Measurements from ENCODE around the gene RNH1.

The RNH1 gene

DNA sequence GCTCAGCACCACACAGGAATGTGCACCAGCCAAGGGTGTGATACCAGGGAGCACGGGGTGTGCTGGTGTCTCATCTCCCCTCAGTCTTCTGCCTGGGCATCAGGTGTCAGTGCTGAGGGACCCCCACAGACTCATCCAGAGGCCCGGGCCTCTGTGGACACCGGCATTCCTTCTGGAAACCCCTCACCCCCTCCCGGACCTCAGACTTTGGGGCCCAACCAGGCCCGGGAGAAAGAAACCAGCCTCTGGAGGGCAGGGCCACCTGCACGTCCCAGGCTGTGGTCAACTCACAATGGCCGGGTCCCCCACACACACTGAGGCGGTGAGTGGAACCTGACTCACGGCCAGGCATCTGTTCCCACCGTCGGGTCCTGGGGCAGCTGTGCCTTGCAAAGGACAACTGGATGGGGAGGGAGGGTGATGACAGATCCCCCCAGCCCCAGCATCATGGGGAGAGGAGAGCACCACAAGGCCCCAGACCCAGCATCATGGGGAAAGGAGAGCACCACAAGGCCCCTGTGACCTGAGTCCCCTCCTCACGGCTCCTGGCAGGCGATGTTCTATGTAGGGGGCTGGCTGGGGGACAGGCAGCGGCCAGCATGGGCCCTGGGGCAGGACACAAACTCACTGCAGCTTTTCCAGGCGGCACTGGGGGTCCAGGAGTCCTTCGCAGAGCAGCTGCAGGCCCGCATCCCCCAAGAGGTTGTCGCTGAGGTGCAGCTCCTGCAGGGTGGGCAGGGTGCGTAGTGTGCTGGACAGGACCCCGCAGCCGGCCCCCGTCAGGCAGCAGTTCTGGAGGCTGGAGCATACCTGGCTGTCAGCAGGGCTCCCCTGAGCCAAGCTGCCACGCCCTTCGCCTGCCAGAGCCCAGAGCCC, 7.6 kb downstream of the RNH1 start:
- DNase-seq (ENCODE audit: low read depth in 2 of 2): no peak

DNA sequence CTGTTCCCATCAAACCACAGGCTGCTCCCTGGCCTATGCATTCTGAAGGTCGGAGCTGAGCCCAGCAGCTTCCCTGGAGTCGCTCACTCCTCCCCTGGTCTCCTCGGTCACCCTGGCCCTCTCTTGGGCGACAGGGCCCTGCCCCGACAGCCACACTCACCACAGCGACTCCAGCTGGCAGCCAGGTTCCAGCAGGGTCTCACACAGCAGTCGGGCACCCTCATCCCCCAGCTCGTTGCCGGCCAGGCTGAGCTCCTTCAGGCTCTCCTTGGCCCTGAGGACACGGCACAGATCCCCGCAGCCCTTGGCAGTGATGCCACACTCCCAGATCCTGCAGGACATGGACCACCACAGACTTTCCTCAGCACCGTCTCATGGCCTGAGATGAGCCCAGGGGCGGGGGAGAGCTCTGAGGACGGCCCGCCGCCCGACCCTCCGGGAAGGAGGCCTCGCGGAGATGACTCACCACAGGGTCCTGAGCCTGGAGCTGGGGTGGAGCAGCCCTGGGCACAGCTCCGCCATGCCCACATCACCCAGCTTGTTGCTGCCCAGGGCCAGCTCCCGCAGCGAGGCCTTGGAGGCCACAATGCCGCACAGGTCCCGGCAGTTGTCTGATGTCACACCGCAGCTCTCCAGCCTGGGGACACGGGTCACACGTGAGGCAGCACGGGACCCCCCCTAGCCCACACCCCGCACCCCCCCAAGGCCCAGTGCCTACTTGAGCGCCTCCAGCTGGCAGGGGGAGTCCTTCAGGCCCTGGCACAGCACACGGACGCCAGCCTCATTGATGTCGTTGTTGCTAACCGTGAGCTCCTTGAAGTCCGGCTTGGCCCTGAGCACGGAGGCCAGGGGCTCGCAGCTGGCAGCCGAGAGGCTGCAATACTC, 8.5 kb downstream of the RNH1 start:
- DNase-seq (ENCODE audit: low read depth in 2 of 2): no peak

DNA sequence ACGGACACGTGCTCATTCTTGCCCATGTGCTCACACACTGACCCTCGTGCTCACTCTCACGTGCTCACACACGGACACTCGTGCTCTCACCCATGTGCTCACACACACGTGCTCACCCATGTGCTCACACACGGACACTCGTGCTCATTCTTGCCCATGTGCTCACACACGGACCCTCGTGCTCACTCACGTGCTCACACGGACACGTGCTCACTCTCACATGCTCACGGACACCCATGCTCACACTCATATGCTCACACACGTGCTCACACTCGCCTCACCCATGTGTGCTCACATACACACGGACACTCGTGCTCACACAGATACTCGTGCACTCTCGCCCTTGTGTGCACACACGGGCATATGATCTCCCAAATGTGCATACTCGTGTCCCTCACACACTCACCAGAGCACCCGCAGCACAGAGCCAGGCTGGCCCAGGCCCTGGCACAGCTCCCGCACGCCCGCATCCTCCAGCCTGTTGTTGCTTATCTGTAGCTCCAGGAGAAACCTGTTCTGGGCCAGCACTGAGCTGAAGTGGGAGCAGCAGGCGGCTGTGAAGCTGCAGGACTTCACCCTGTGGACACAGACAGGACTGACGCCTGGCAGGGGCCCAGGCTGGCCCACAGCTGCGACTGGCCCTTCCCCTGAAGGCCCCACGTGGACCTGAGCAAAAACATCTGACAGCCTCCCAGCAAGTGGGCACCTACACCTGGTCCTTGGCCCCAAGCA, 9.3 kb downstream of the RNH1 start:
- no peak for DNase-seq (ENCODE audit: low read depth in 2 of 2)

DNA sequence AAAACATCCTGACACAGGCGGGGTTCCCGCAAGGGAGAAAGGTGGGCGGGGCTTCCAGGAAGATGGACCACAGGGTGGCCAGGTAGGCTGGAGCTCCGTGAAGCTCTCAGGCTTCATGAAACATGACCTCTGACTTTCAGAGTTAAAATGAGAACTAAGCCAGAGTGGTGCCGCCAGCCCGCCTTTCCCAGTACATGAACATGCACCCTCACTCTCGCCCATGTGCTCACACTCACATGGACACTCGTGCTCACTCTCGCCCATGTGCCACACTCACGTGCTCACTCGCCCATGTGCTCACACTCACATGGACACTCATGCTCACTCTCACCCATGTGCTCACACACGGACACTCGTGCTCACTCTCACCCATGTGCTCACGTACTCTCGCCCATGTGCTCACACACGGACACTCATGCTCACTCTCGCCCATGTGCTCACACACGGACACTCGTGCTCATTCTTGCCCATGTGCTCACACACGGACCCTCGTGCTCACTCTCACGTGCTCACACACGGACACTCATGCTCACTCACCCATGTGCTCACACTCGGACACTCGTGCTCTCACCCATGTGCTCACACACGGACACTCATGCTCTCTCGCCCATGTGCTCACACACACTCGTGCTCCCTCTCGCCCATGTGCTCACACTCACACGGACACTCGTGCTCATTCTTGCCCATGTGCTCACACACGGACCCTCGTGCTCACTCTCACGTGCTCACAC, 10.0 kb downstream of the RNH1 start:
- DNase-seq (ENCODE audit: low read depth in 2 of 2): no peak

DNA sequence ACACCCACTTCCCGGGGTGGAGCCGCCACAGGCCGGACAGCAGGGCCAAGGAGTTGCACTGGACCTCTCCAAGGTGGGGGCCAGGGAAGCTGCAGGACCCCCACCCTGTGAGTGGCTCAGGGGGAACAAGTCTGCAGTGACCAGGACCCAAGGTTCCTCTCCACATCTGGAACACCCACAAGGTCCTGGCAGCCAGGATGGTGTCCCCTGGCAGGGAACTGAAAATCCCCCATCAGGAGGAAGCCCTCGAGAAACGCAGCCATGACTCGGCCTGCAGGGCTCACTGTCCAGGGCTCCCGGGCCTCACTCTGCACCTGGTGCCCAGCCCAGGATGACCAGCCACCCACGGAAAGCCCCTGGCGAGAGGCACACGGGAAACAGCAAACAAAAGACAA, 11.5 kb downstream of the RNH1 start:
- no peak for DNase-seq (ENCODE audit: low read depth in 2 of 2)

GRCh38 chr11:494761-495536, 12.1 kb downstream of the RNH1 start:
- no peak for DNase-seq (ENCODE audit: low read depth in 2 of 2)

DNA sequence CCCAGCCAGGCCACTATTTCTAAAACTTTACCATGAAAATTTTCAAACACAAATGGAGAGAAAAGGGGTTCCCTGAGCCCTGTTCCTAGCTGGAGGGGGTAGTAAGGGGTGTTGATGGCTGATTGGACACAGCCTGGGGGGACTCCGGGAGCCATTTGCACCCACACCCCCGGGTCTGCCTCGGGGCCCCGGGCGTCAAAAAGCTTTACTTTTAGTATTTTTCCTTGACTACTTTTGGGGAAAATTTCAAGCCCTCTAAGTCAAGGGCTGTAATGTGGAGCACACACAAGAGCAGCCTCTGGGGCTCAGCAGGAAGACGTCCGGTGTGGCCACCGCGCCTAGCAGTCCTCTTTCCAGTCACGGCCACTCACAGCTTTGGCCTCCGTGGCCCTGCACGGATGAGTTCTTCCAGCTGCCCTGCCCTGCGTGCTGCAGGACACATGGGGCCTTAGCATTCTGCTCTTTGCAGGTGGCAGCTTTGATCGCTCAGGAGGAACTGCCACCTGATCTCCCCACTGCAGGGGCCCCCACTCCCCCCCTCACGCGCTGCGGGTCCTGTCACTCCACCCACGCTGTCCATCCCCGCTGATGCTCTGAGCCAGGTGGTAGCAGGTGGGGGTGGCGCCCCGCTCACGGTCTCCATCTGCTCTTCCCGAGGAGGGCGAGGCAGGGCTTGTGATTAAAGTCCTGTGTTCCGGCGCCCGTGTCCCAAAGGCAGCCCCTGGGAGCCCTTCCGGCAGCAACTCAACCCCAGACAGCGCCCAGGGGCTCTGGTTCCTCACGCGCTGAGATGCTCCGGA, 14.4 kb downstream of the RNH1 start:
- DNase-seq (ENCODE audit: low read depth in 2 of 2): no peak

- DNase-seq (ENCODE audit: low read depth in 2 of 2): no peak
These were observed 15.7 kb downstream of the RNH1 start for GRCh38 chr11:491358-491757.

DNA sequence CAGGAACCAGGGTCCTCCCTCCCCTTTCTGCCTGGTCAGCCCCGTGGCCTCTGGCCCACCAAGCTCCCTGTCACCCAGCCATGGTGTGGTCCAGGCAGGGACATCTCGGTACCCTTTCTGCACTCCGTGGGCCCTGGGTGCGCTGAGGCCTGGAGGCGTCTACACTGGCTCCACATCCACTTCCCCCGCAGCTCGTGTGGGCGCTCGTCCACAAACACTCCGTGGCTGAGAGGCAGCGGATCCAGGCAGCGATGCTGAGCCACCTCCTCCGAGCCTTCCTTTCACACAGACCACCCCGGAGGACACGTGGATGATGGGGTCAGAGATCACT, 16.1 kb downstream of the RNH1 start:
- no peak for DNase-seq (ENCODE audit: low read depth in 2 of 2)

GRCh38 chr11:490186-490929, 16.7 kb downstream of the RNH1 start:
- DNase-seq (ENCODE audit: low read depth in 2 of 2): no peak

- no peak for DNase-seq (ENCODE audit: low read depth in 2 of 2)
These were observed 17.3 kb downstream of the RNH1 start for GRCh38 chr11:489610-490185.

DNA sequence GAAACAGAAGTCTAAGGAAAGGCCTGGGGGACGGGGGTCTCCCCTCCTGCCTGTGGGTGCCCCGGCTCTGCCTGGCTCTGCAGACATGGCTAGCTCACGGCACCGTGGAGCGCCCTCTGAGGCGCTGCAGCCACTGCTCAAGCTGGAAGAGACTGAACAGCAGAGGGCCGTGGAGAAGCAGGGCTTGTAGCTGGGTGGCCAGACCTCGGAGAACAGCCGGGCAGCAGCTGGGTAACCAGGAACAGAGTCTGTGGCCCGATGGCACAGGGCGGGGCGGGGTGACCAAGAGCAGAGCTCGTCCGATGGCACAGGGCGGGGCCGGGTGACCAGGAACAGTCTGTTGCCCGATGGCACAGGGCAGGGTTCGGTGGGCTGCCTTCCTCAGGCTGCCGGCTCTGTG, 18.1 kb downstream of the RNH1 start:
- no peak for DNase-seq (ENCODE audit: low read depth in 2 of 2)

- no peak for DNase-seq (ENCODE audit: low read depth in 2 of 2)
These were observed 18.5 kb downstream of the RNH1 start for GRCh38 chr11:488579-488978.

GRCh38 chr11:488062-488461, 19.0 kb downstream of the RNH1 start:
- DNase-seq (ENCODE audit: low read depth in 2 of 2): no peak

GRCh38 chr11:487571-488021, 19.4 kb downstream of the RNH1 start:
- no peak for DNase-seq (ENCODE audit: low read depth in 2 of 2)

- no peak for DNase-seq (ENCODE audit: low read depth in 2 of 2)
These were observed 20.9 kb downstream of the RNH1 start for GRCh38 chr11:486189-486588.

- no peak for DNase-seq (ENCODE audit: low read depth in 2 of 2)
These were observed 22.4 kb downstream of the RNH1 start for GRCh38 chr11:484616-485015.

DNA sequence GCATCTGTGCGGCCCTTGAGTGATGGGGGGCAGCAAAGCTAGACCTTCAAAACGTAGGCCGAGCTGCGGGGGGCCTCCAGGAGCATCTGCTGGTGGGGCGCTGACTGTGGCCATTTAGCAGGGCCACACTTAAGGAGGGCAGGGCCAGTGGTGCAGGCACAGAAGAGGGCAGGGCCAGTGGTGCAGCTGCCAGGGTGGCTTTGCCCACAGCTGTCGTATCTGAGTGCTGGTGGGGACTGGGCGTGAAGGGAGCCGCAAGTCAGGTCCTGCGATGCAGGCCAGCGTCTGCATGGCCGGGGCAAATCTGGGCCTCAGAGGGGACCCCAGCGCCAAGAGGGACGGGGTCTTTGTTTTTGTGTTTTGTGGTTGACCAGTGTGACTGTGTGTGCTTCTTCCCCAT, 27.7 kb downstream of the RNH1 start:
- no peak for DNase-seq (ENCODE audit: low read depth in 2 of 2)

Measured in fibroblast of skin of left biceps (primary cell).